Peyer's patch (tissue), 4 donors: ENCODE results near the gene PLPP7.

Experiments
- CTCF ChIP-seq, 6 experiments: fragments of 450-650 bp in 4 of 6; fragments of 200-600 bp in 2 of 6; sonication (generic) in 1 of 6; IDR thresholded peaks; one replicate each; pipeline ENCODE4 v1.5.1; 2017 to 2019; ENCODE audit warnings: antibody characterized with exemption in 6 of 6, mild to moderate bottlenecking in 3 of 6, moderate library complexity in 1 of 6
- POLR2A ChIP-seq, 2 donors: fragments of 450-650 bp; IDR thresholded peaks; one replicate each; pipeline ENCODE4 v1.5.1; 2017; ENCODE audit warnings: antibody characterized with exemption in 2 of 2, mild to moderate bottlenecking in 2 of 2, moderate library complexity in 2 of 2

- no peak for TF ChIP-seq CTCF (IDR thresholded peaks at IDR 0.05)
- TF ChIP-seq POLR2A (IDR thresholded peaks at IDR 0.05): no peak
Measured at GRCh38 chr9:131329241-131329641, 39.7 kb downstream of the PLPP7 start.
